ENCODE measurements around the gene TMEM270. TPM values are rescaled to one million over a fixed set of nuclear protein-coding genes. Genes with fewer than 3 reads are reported as not detected.

The TMEM270 gene
- polyA plus RNA-seq, 2 of the 4 experiments (the other 2 are of a cell fraction): not detected

- no peak for TF ChIP-seq MAFK (IDR thresholded peaks at IDR 0.05; ENCODE audit: partially characterized antibody)
- TF ChIP-seq NR3C1 (IDR thresholded peaks at IDR 0.05): no peak
- TF ChIP-seq BCL3 (IDR thresholded peaks at IDR 0.05): no peak
- no peak for TF ChIP-seq GATA3 (IDR thresholded peaks at IDR 0.05; ENCODE audit: borderline replicate concordance)
- Histone ChIP-seq H3K4me2 (no peak overlapping the region), H3K4me3 (no peak overlapping the region), H3K9me3 (no peaks in the 10 kb centered on the region), H3K4me1 (no peaks in the 10 kb centered on the region), H3K27ac (no peak overlapping the region)
- FAIRE-seq: no peak
- ChIA-PET POLR2A (no interaction called here), CTCF (interaction anchor here (1.7 kb wide), 1 partner anchor 55 kb away, joined by 4 read pairs; no protein-coding TSS in a partner anchor)
- no peak for DNase-seq (ENCODE audit: low read depth in 1 of 2, low spot score in 1 of 2)
- no peak for ATAC-seq
- WGBS (ENCODE audit: missing lambda C conversion rate): 49% methylated on average over 6 of the region's 7 CpGs
These were observed 49.0 kb downstream of the TMEM270 start for GRCh38 chr7:73909996-73910395.

GRCh38 chr7:73912223-73912622, 51.3 kb downstream of the TMEM270 start:
- Histone ChIP-seq H3K27ac (no peak overlapping the region), H3K4me3 (no peak overlapping the region), H3K9me3 (no peaks in the 10 kb centered on the region), H3K4me1 (no peaks in the 10 kb centered on the region), H3K4me2 (no peak overlapping the region)
- ATAC-seq: no peak
- 89% methylated on average over 5 of the region's 5 CpGs for WGBS (ENCODE audit: missing lambda C conversion rate)
- CTCF ChIA-PET: interaction anchor here (1.2 to 1.5 kb wide), 3 partner anchors 13 to 114 kb away, joined by 3 read pairs; no protein-coding TSS in a partner anchor
- no peak for FAIRE-seq
- POLR2A ChIA-PET: no interaction called here
- no peak for TF ChIP-seq CHD4 (IDR thresholded peaks at IDR 0.05; ENCODE audit: borderline replicate concordance)
- no peak for TF ChIP-seq HOXA7 (CRISPR knock-in tag; IDR thresholded peaks at IDR 0.05)
- TF ChIP-seq E2F6 (IDR thresholded peaks at IDR 0.05; ENCODE audit: borderline replicate concordance, low read depth): no peak
- no peak for TF ChIP-seq RFX5 (IDR thresholded peaks at IDR 0.05)
- no peak for TF ChIP-seq ESRRA (IDR thresholded peaks at IDR 0.05; ENCODE audit: borderline replicate concordance, low read length)
- no peak for TF ChIP-seq SREBF2 (IDR thresholded peaks at IDR 0.05)
- TF ChIP-seq HDAC2 (IDR thresholded peaks at IDR 0.05): no peak
- TF ChIP-seq FOXS1 (CRISPR knock-in tag; IDR thresholded peaks at IDR 0.05): no peak
- TF ChIP-seq RAD21 (conservative IDR thresholded peaks at IDR 0.05 in 1 of 2, IDR thresholded peaks at IDR 0.05 in 1 of 2): no peak
- TF ChIP-seq EHMT2 (IDR thresholded peaks at IDR 0.05; ENCODE audit: low read depth): no peak
- no peak for TF ChIP-seq REST (IDR thresholded peaks at IDR 0.05)
- TF ChIP-seq JUNB (IDR thresholded peaks at IDR 0.05): no peak
- TF ChIP-seq ZNF302 (CRISPR knock-in tag; IDR thresholded peaks at IDR 0.05): no peak
- no peak for TF ChIP-seq BCL3 (IDR thresholded peaks at IDR 0.05)
- TF ChIP-seq CHD2 (IDR thresholded peaks at IDR 0.05; ENCODE audit: low read length, partially characterized antibody): no peak
- no peak for TF ChIP-seq ATOH8 (CRISPR knock-in tag; IDR thresholded peaks at IDR 0.05; ENCODE audit: low read depth)
- no peak for DNase-seq (ENCODE audit: low read depth in 1 of 2, low spot score in 1 of 2)

Other genes with a start within 250 kb of the TMEM270 start
- 1.4 and 2.2 TPM in 2 replicates for gene MLXIPL, start 236.6 kb upstream of the TMEM270 start, polyA plus RNA-seq (2011; rRNA removed)
- gene MLXIPL, start 236.6 kb upstream of the TMEM270 start, polyA plus RNA-seq (2017; fragmentation: RNase III; extraction: RNeasy Plus Mini Kit Qiagen cat#74134 plus additional on column Dnase treatment): 1.8 to 3.8 TPM (median 3.3 TPM) in 3 replicates
- 3.3 and 3.8 TPM in 2 replicates for gene VPS37D, start 193.3 kb upstream of the TMEM270 start, polyA plus RNA-seq (2011; rRNA removed)
- 2.2 to 2.9 TPM (median 2.6 TPM) in 3 replicates for gene VPS37D, start 193.3 kb upstream of the TMEM270 start, polyA plus RNA-seq (2017; fragmentation: RNase III; extraction: RNeasy Plus Mini Kit Qiagen cat#74134 plus additional on column Dnase treatment)
- 5.2 and 5.7 TPM in 2 replicates for gene DNAJC30, start 177.7 kb upstream of the TMEM270 start, polyA plus RNA-seq (2011; rRNA removed)
- 8.9 to 10.1 TPM (median 9.3 TPM) in 3 replicates for gene DNAJC30, start 177.7 kb upstream of the TMEM270 start, polyA plus RNA-seq (2017; fragmentation: RNase III; extraction: RNeasy Plus Mini Kit Qiagen cat#74134 plus additional on column Dnase treatment)
- 131 and 161 TPM in 2 replicates for gene BUD23, start 177.6 kb upstream of the TMEM270 start, polyA plus RNA-seq (2011; rRNA removed)
- 130 to 145 TPM (median 134 TPM) in 3 replicates for gene BUD23, start 177.6 kb upstream of the TMEM270 start, polyA plus RNA-seq (2017; fragmentation: RNase III; extraction: RNeasy Plus Mini Kit Qiagen cat#74134 plus additional on column Dnase treatment)
- gene STX1A, start 141.5 kb upstream of the TMEM270 start, polyA plus RNA-seq (2011; rRNA removed): 72.9 and 81.7 TPM in 2 replicates
- 48.3 to 59.0 TPM (median 49.2 TPM) in 3 replicates for gene STX1A, start 141.5 kb upstream of the TMEM270 start, polyA plus RNA-seq (2017; fragmentation: RNase III; extraction: RNeasy Plus Mini Kit Qiagen cat#74134 plus additional on column Dnase treatment)
- gene ABHD11, start 122.4 kb upstream of the TMEM270 start, polyA plus RNA-seq (2011; rRNA removed): 8.1 and 10.4 TPM in 2 replicates
- 13.7 to 15.2 TPM (median 15.1 TPM) in 3 replicates for gene ABHD11, start 122.4 kb upstream of the TMEM270 start, polyA plus RNA-seq (2017; fragmentation: RNase III; extraction: RNeasy Plus Mini Kit Qiagen cat#74134 plus additional on column Dnase treatment)
- gene CLDN3, start 90.9 kb upstream of the TMEM270 start, polyA plus RNA-seq (2011; rRNA removed): 1.2 and 1.7 TPM in 2 replicates
- 2.0 to 2.6 TPM (median 2.0 TPM) in 3 replicates for gene CLDN3, start 90.9 kb upstream of the TMEM270 start, polyA plus RNA-seq (2017; fragmentation: RNase III; extraction: RNeasy Plus Mini Kit Qiagen cat#74134 plus additional on column Dnase treatment)
- 2.3 and 2.4 TPM in 2 replicates for gene CLDN4, start 30.2 kb upstream of the TMEM270 start, polyA plus RNA-seq (2011; rRNA removed)
- gene CLDN4, start 30.2 kb upstream of the TMEM270 start, polyA plus RNA-seq (2017; fragmentation: RNase III; extraction: RNeasy Plus Mini Kit Qiagen cat#74134 plus additional on column Dnase treatment): 1.3 to 1.5 TPM (median 1.5 TPM) in 3 replicates
- gene METTL27, start 18.6 kb upstream of the TMEM270 start, polyA plus RNA-seq (2011; rRNA removed): 4.1 and 5.5 TPM in 2 replicates
- 4.9 to 5.8 TPM (median 5.3 TPM) in 3 replicates for gene METTL27, start 18.6 kb upstream of the TMEM270 start, polyA plus RNA-seq (2017; fragmentation: RNase III; extraction: RNeasy Plus Mini Kit Qiagen cat#74134 plus additional on column Dnase treatment)
- gene ELN, start 167.0 kb downstream of the TMEM270 start, polyA plus RNA-seq (2011; rRNA removed): 0.08 and 0.16 TPM in 2 replicates
- gene ELN, start 167.0 kb downstream of the TMEM270 start, polyA plus RNA-seq (2017; fragmentation: RNase III; extraction: RNeasy Plus Mini Kit Qiagen cat#74134 plus additional on column Dnase treatment): 0.09 to 0.16 TPM (median 0.12 TPM) in 3 replicates
- 17.6 and 25.3 TPM in 2 replicates for gene LIMK1, start 222.6 kb downstream of the TMEM270 start, polyA plus RNA-seq (2011; rRNA removed)
- gene LIMK1, start 222.6 kb downstream of the TMEM270 start, polyA plus RNA-seq (2017; fragmentation: RNase III; extraction: RNeasy Plus Mini Kit Qiagen cat#74134 plus additional on column Dnase treatment): 28.9 to 31.8 TPM (median 28.9 TPM) in 3 replicates